ENCODE data around the gene COL6A2. TPM values are rescaled to one million over a fixed set of nuclear protein-coding genes. Genes with fewer than 3 reads are reported as not detected.
A peak's percentile ranks its signal among the peaks of the same experiment; 100 is the strongest.

Gene COL6A2
- total RNA-seq, 1 experiment from 2014 or later: 129 TPM

DNA sequence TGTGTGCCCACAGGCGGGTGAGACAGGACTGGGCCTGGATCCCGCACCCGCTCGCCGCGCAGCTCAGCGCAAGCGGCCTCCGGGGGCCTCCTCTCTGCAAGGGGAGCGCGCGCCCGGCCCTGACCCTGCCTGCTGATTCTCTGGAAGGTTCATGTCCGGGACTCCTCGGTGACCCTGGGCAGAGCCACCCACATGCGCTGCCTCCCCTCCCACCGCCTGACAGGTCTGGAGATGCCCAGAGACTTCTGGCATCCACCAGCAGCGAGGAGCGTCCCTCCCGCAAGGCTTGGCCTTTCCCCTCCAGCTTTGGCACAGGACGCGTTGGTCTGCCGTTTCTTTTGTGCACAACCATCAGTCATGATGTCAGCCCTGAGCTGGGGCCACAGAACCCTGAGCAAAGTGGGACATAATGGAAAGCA is 42.0 kb upstream of the COL6A2 start:
- Histone ChIP-seq H3K9me3 (ENCODE audit: control insufficient read depth, low read depth, low read length) (no peaks in the 10 kb centered on the region), H2BK120ac (ENCODE audit: low read depth, low read length, poor library complexity, severe bottlenecking) (no peak overlapping the region), H3K4ac (ENCODE audit: low read depth, low read length) (no peak overlapping the region), H2AK5ac (ENCODE audit: insufficient read length, low read length) (no peak overlapping the region), H2AFZ (ENCODE audit: low read length) (no peak overlapping the region), H2BK15ac (ENCODE audit: low read depth, low read length) (no peak overlapping the region), H4K8ac (replicated peaks; ENCODE audit: insufficient read length, low read depth, low read length) (no peak overlapping the region), H3K23me2 (ENCODE audit: insufficient read length, low read depth, low read length, poor library complexity, severe bottlenecking) (no peaks in the 10 kb centered on the region), H3K79me2 (ENCODE audit: insufficient read depth, low read length) (no peaks in the 10 kb centered on the region), H3K4me1 (ENCODE audit: insufficient read depth, low read length) (no peaks in the 10 kb centered on the region; the same call in 1 of the 2 replicates), H3K4me2 (ENCODE audit: insufficient read depth, insufficient read length, low read length) (no peak overlapping the region), H4K5ac (ENCODE audit: insufficient read length, low read depth, low read length) (no peak overlapping the region), H2BK5ac (ENCODE audit: insufficient read length, low read length) (no peak overlapping the region), H3K9ac (ENCODE audit: extremely low read depth, insufficient read length, low read length) (no peak overlapping the region), H3T11ph (ENCODE audit: low read length) (no peak overlapping the region), H3K18ac (ENCODE audit: insufficient read length, low read depth, low read length) (no peak overlapping the region), H3K27ac (ENCODE audit: insufficient read length, low read depth, low read length) (no peak overlapping the region), H2BK12ac (ENCODE audit: insufficient read length, low read depth, low read length) (no peak overlapping the region), H3K23ac (ENCODE audit: insufficient read length, low read depth, low read length) (no peak overlapping the region), H3K56ac (ENCODE audit: insufficient read length, low read depth, low read length) (no peak overlapping the region), H3K79me1 (ENCODE audit: insufficient read depth, low read depth, low read length, poor library complexity, severe bottlenecking) (no peaks in the 10 kb centered on the region), H3K27me3 (ENCODE audit: insufficient read depth, low read length) (no peaks in the 10 kb centered on the region), H2BK20ac (ENCODE audit: low read depth, low read length, poor library complexity, severe bottlenecking) (no peak overlapping the region), H4K20me1 (ENCODE audit: control insufficient read depth, insufficient read depth, insufficient read length) (peaks cover 2% of the 10 kb centered on the region), H3K14ac (ENCODE audit: insufficient read depth, low read length) (no peak overlapping the region), H4K91ac (ENCODE audit: insufficient read length, low read depth, low read length) (no peak overlapping the region)
- Mint-ChIP-seq H3K4me1 (peaks cover 4 to 6% of the 10 kb centered on the region in 2 experiments; a peak in 3 of 4 replicates), H3K9me3 (peaks cover 19 to 27% of the 10 kb centered on the region in 2 experiments), H3K27me3 (ENCODE audit: low read depth) (peaks cover 9% of the 10 kb centered on the region), H3K36me3 (ENCODE audit: insufficient read depth in 1 of 3, low read depth in 3 of 3) (peaks cover 0 to 11% (median 8%) of the 10 kb centered on the region in 3 experiments; a peak in 6 of 7 replicates), H3K4me3 (peak overlapping the region in 1 of 2 experiments; percentile 28; a peak in 1 of 5 replicates), H3K27ac (no peak overlapping the region; a peak in 2 of 7 replicates)
- peak; percentile 24 for DNase-seq
- TF ChIP-seq CTCF (conservative IDR thresholded peaks at IDR 0.05): no peak
- WGBS (ENCODE audit: extremely low coverage, insufficient read length, low lambda C conversion rate): no CpG with 5 or more reads among the region's 23 CpGs

Measured in H9 (cell line).